HEK293 (cell line): Measurements from ENCODE around the gene MALL.

ENCODE experiments used
- CTCF ChIA-PET: fragments of 350-600 bp; formaldehyde crosslinking; extraction: SDS; loops from one replicate; lab custom pipeline; 2021; ENCODE audit warnings: antibody characterized with exemption; lab: Yijun Ruan, JAX
- POLR2A ChIA-PET: fragments of 300-600 bp; formaldehyde crosslinking; extraction: SDS; loops from one replicate; lab custom pipeline; 2020; ENCODE audit warnings: antibody characterized with exemption, inconsistent platforms; lab: Yijun Ruan, JAX
- H3K27ac ChIP-seq: fragments of 200-500 bp; sonication (Bioruptor generic); 2 replicates; pipeline ENCODE4 v1.5.1; 2014; ENCODE audit warnings: low read depth, low read length, control low read depth, inconsistent platforms; ENCODE audit errors: extremely low read depth
- H3K36me3 ChIP-seq, 2 experiments: fragments of 200-500 bp in 1 of 2; sonication (Bioruptor generic) in 1 of 2; 1 replicate in 1 of 2; 2 replicates in 1 of 2; pipeline ENCODE4 v1.5.1; 2014 to 2017; ENCODE audit warnings: inconsistent platforms in 2 of 2, low read length in 2 of 2; ENCODE audit not compliant: control insufficient read depth in 2 of 2, insufficient read depth in 1 of 2
- H3K4me1 ChIP-seq: fragments of 200-500 bp; sonication (Bioruptor generic); 2 replicates; pipeline ENCODE4 v1.5.1; 2014; ENCODE audit warnings: mild to moderate bottlenecking, low read length, inconsistent platforms; ENCODE audit not compliant: control insufficient read depth, insufficient read depth
- H3K4me3 ChIP-seq: 2 replicates; pipeline ENCODE4 v1.5.1; 2011; ENCODE audit warnings: low read depth, mild to moderate bottlenecking, control low read depth, low read length, moderate library complexity
- H3K9me3 ChIP-seq: fragments of 200-500 bp; sonication (Bioruptor generic); 2 replicates; pipeline ENCODE4 v1.5.1; 2014; ENCODE audit warnings: low read depth, low read length, inconsistent platforms; ENCODE audit not compliant: control insufficient read depth, insufficient read depth
- AEBP2 ChIP-seq: fragments of 450-650 bp; formaldehyde crosslinking; IDR thresholded peaks from 2 replicates; pipeline ENCODE4 v1.5.1; 2016; ENCODE audit warnings: missing biosample characterization, missing genetic modification characterization, borderline replicate concordance
- HIC1 ChIP-seq: fragments of 450-650 bp; formaldehyde crosslinking; IDR thresholded peaks from 2 replicates; pipeline ENCODE4 v1.5.1; 2016; ENCODE audit warnings: missing biosample characterization, missing genetic modification characterization
- OVOL3 ChIP-seq: fragments of 450-650 bp; formaldehyde crosslinking; IDR thresholded peaks from 2 replicates; pipeline ENCODE4 v1.5.1; 2016; ENCODE audit warnings: missing biosample characterization, missing genetic modification characterization
- PRDM6 ChIP-seq: fragments of 450-650 bp; formaldehyde crosslinking; IDR thresholded peaks from 2 replicates; pipeline ENCODE4 v1.5.1; 2017; ENCODE audit warnings: missing biosample characterization, missing genetic modification characterization
- ZBTB49 ChIP-seq: fragments of 450-650 bp; formaldehyde crosslinking; IDR thresholded peaks from 2 replicates; pipeline ENCODE4 v1.5.1; 2016; ENCODE audit warnings: missing biosample characterization, missing genetic modification characterization, low read depth
- ZFP3 ChIP-seq: fragments of 450-650 bp; formaldehyde crosslinking; IDR thresholded peaks from 2 replicates; pipeline ENCODE4 v1.5.1; 2016; ENCODE audit warnings: low read depth, missing biosample characterization, missing genetic modification characterization
- ZFP37 ChIP-seq: fragments of 450-650 bp; formaldehyde crosslinking; IDR thresholded peaks from 2 replicates; pipeline ENCODE4 v1.5.1; 2016; ENCODE audit warnings: missing biosample characterization, missing genetic modification characterization
- ZIC2 ChIP-seq: fragments of 450-650 bp; formaldehyde crosslinking; IDR thresholded peaks from 2 replicates; pipeline ENCODE4 v1.5.1; 2016; ENCODE audit warnings: missing biosample characterization, missing genetic modification characterization
- ZNF133 ChIP-seq: fragments of 450-650 bp; formaldehyde crosslinking; IDR thresholded peaks from 2 replicates; pipeline ENCODE4 v1.5.1; 2016; ENCODE audit warnings: missing biosample characterization, missing genetic modification characterization
- ZNF48 ChIP-seq: fragments of 450-650 bp; formaldehyde crosslinking; IDR thresholded peaks from 2 replicates; pipeline ENCODE4 v1.5.1; 2016; ENCODE audit warnings: missing biosample characterization, missing genetic modification characterization
- ZNF488 ChIP-seq: fragments of 450-650 bp; formaldehyde crosslinking; IDR thresholded peaks from 2 replicates; pipeline ENCODE4 v1.5.1; 2016; ENCODE audit warnings: missing biosample characterization, missing genetic modification characterization
- ZNF558 ChIP-seq: fragments of 450-650 bp; formaldehyde crosslinking; IDR thresholded peaks from 2 replicates; pipeline ENCODE4 v1.5.1; 2016; ENCODE audit warnings: missing biosample characterization, missing genetic modification characterization
- ZNF600 ChIP-seq: fragments of 450-650 bp; formaldehyde crosslinking; IDR thresholded peaks from 2 replicates; pipeline ENCODE4 v1.5.1; 2016; ENCODE audit warnings: missing biosample characterization, missing genetic modification characterization
- ZNF692 ChIP-seq: fragments of 450-650 bp; formaldehyde crosslinking; IDR thresholded peaks from 2 replicates; pipeline ENCODE4 v1.5.1; 2016; ENCODE audit warnings: missing biosample characterization, missing genetic modification characterization

The MALL gene

GRCh38 chr2:110100480-110100879, 15.1 kb downstream of the MALL start:
- Histone ChIP-seq H3K4me1 (peaks cover 13% of the 10 kb centered on the region), H3K27ac (no peak overlapping the region), H3K9me3 (no peaks in the 10 kb centered on the region), H3K36me3 (no peaks in the 10 kb centered on the region), H3K4me3 (no peak overlapping the region)
- ChIA-PET CTCF (no interaction called here), POLR2A (no interaction called here)
- TF ChIP-seq ZNF692 (tag by site-specific recombination) (no peak), ZFP37 (tag by site-specific recombination) (no peak), ZNF488 (tag by site-specific recombination) (no peak), ZNF558 (tag by site-specific recombination) (no peak), OVOL3 (tag by site-specific recombination) (no peak), ZFP3 (tag by site-specific recombination) (no peak), ZNF133 (tag by site-specific recombination) (no peak), ZBTB49 (no peak), AEBP2 (tag by site-specific recombination) (no peak), HIC1 (no peak), ZNF48 (tag by site-specific recombination) (no peak), PRDM6 (tag by site-specific recombination) (no peak), ZNF600 (tag by site-specific recombination) (no peak), ZIC2 (tag by site-specific recombination) (no peak)
